HUES48 (cell line): Measurements from ENCODE around the gene AFAP1L2.

Experiments used
- H3K27ac ChIP-seq: one replicate; pipeline ENCODE4 v1.7.0; 2013; ENCODE audit warnings: low read depth, low read length, inconsistent platforms
- H3K27me3 ChIP-seq: 2 replicates; pipeline ENCODE4 v1.6.1; 2013; ENCODE audit warnings: mild to moderate bottlenecking, low read length; ENCODE audit not compliant: control insufficient read depth, insufficient read depth
- H3K36me3 ChIP-seq: 2 replicates; pipeline ENCODE4 v1.6.1; 2013; ENCODE audit warnings: low read length; ENCODE audit not compliant: control insufficient read depth, insufficient read depth
- H3K4me1 ChIP-seq: 2 replicates; pipeline ENCODE4 v1.6.1; 2013; ENCODE audit warnings: mild to moderate bottlenecking, low read length; ENCODE audit not compliant: control insufficient read depth, insufficient read depth
- H3K4me3 ChIP-seq: 2 replicates; pipeline ENCODE4 v1.5.1; 2013; ENCODE audit warnings: mild to moderate bottlenecking, low read depth, low read length
- H3K9ac ChIP-seq: 2 replicates; pipeline ENCODE4 v1.6.1; 2013; ENCODE audit warnings: mild to moderate bottlenecking, low read depth, low read length, moderate library complexity
- H3K9me3 ChIP-seq: 2 replicates; pipeline ENCODE4 v1.6.1; 2013; ENCODE audit warnings: low read length; ENCODE audit not compliant: control insufficient read depth, insufficient read depth

Gene AFAP1L2

GRCh38 chr10:114347241-114347640 lies 57.1 kb downstream of the AFAP1L2 start:
- H3K27me3 ChIP-seq, result no peaks in the 10 kb centered on the region
- no peaks in the 10 kb centered on the region for H3K9me3 ChIP-seq
- no peaks in the 10 kb centered on the region; the same call in 1 of the 2 replicates for H3K4me1 ChIP-seq
- no peak overlapping the region for H3K4me3 ChIP-seq
- H3K27ac ChIP-seq, result no peak overlapping the region
- no peaks in the 10 kb centered on the region for H3K36me3 ChIP-seq
- H3K9ac ChIP-seq, result no peak overlapping the region

GRCh38 chr10:114346176-114347031 lies 57.9 kb downstream of the AFAP1L2 start:
- Histone ChIP-seq H3K4me1 (no peaks in the 10 kb centered on the region; the same call in 1 of the 2 replicates), H3K27ac (no peak overlapping the region), H3K36me3 (no peaks in the 10 kb centered on the region), H3K9ac (no peak overlapping the region), H3K9me3 (no peaks in the 10 kb centered on the region), H3K4me3 (no peak overlapping the region), H3K27me3 (no peaks in the 10 kb centered on the region)

- no peak overlapping the region for H3K4me3 ChIP-seq
- no peaks in the 10 kb centered on the region for H3K27me3 ChIP-seq
- no peaks in the 10 kb centered on the region; the same call in 1 of the 2 replicates for H3K4me1 ChIP-seq
- no peak overlapping the region for H3K27ac ChIP-seq
- no peaks in the 10 kb centered on the region for H3K9me3 ChIP-seq
- H3K36me3 ChIP-seq, result no peaks in the 10 kb centered on the region
- no peak overlapping the region for H3K9ac ChIP-seq
Measured at GRCh38 chr10:114345701-114346100, 58.6 kb downstream of the AFAP1L2 start.

GRCh38 chr10:114343623-114344505 lies 60.4 kb downstream of the AFAP1L2 start:
- Histone ChIP-seq H3K27ac (no peak overlapping the region), H3K9me3 (no peaks in the 10 kb centered on the region), H3K4me1 (no peaks in the 10 kb centered on the region), H3K4me3 (no peak overlapping the region), H3K9ac (no peak overlapping the region), H3K27me3 (no peaks in the 10 kb centered on the region), H3K36me3 (no peaks in the 10 kb centered on the region)

DNA sequence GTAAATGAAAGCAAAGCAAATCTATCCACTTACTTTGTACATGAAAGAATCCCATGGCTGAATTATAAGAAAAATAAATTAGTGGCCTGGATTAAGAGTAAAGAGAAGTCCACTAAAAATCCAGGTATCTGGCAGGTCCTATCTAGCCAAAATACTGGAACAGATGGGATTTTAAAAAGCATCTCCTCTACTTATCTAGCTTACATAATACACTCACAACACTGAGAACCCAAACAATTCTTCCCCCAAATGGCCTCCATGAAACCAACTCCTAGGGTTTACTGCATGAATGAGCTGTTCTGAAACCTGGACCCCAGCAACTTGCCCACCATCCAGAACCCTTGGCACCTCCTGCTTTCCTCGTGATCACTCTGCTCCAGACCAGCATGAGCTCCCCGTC lies 61.3 kb downstream of the AFAP1L2 start:
- Histone ChIP-seq H3K27ac (no peak overlapping the region), H3K9ac (no peak overlapping the region), H3K27me3 (no peaks in the 10 kb centered on the region), H3K4me1 (peaks cover 2% of the 10 kb centered on the region), H3K4me3 (no peak overlapping the region), H3K36me3 (no peaks in the 10 kb centered on the region), H3K9me3 (no peaks in the 10 kb centered on the region)

DNA sequence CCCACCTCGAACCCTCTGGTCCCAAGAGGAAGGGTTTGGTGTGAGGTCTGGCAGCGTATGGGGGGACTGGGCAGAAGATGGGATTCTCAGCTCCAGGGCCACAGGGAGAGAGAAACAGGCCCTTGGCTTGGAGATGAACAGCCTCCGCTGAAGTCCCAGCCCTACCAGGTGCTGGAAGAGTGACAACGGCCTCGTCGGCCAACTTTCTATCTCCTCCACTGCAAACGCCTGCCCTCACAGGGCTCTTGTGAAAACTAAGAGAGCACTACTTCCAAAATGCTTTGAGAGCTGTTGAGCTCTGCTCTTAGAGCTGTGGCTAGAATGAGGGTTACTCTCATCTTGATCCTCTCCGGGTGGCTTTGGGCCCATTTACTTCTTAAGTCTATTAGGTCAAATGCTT lies 63.5 kb downstream of the AFAP1L2 start:
- no peaks in the 10 kb centered on the region for H3K36me3 ChIP-seq
- 0 out of 2 replicates have a peak, but pooled peaks cover 2% of the 10 kb centered on the region for H3K27me3 ChIP-seq
- no peak overlapping the region for H3K4me3 ChIP-seq
- H3K27ac ChIP-seq, result no peak overlapping the region
- no peaks in the 10 kb centered on the region for H3K9me3 ChIP-seq
- H3K9ac ChIP-seq, result no peak overlapping the region
- peaks cover 12% of the 10 kb centered on the region for H3K4me1 ChIP-seq

- Histone ChIP-seq H3K27ac (peak overlapping the region; percentile 89), H3K9me3 (no peaks in the 10 kb centered on the region), H3K4me1 (peaks cover 12% of the 10 kb centered on the region), H3K9ac (no peak overlapping the region), H3K27me3 (0 out of 2 replicates have a peak, but pooled peaks cover 2% of the 10 kb centered on the region), H3K4me3 (no peak overlapping the region), H3K36me3 (no peaks in the 10 kb centered on the region)
Measured at GRCh38 chr10:114337510-114338462, 66.5 kb downstream of the AFAP1L2 start.

- Histone ChIP-seq H3K4me1 (peaks cover 12% of the 10 kb centered on the region), H3K36me3 (no peaks in the 10 kb centered on the region), H3K9ac (no peak overlapping the region), H3K27me3 (0 out of 2 replicates have a peak, but pooled peaks cover 2% of the 10 kb centered on the region), H3K27ac (peak overlapping the region; percentile 80), H3K4me3 (no peak overlapping the region), H3K9me3 (no peaks in the 10 kb centered on the region)
Measured at GRCh38 chr10:114336823-114337509, 67.3 kb downstream of the AFAP1L2 start.

DNA sequence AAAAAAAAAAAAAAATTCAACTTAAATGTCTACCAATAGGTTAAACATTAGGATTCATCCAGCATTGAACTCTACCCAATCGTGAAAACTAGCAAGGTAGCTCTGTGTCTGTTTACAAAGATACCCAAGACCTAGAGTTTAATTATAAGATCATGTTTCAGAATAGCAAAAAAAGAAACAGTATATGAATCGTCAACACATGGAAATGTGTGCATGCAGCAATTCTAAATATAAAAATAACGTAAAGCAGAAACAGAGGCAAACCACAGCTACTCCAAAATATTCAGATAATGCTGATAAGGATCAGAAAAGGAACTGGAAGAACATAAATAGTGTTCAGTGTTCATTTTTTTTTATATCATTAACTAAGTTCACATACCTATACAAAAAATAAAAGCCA lies 68.7 kb downstream of the AFAP1L2 start:
- no peak overlapping the region for H3K4me3 ChIP-seq
- H3K9me3 ChIP-seq, result no peaks in the 10 kb centered on the region
- 0 out of 2 replicates have a peak, but pooled peaks cover 2% of the 10 kb centered on the region for H3K27me3 ChIP-seq
- H3K27ac ChIP-seq, result no peak overlapping the region
- H3K4me1 ChIP-seq, result peaks cover 12% of the 10 kb centered on the region
- no peaks in the 10 kb centered on the region for H3K36me3 ChIP-seq
- H3K9ac ChIP-seq, result no peak overlapping the region

DNA sequence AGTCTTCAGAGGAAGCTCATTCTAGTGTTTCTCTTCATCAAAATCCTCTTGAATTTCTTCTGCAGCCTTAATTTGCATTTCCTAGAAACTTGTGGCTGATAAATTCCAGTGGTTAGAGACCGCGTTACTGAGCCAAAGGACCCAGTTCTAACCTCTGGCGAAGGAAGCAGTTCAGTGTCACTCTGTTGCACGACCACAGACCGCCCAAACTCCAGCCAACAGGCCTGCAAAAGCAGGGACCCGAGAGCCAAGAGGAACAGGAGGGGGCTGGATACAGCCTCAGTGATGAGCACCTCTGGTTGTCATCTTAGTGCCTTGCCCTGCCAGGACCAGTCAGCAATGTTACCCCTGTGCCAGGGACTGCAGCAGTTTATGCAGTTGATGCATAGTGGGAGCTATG lies 70.0 kb downstream of the AFAP1L2 start:
- H3K4me1 ChIP-seq, result peaks cover 12% of the 10 kb centered on the region
- H3K9me3 ChIP-seq, result no peaks in the 10 kb centered on the region

More for the DNA sequence above, 70.0 kb downstream of the AFAP1L2 start:
- no peak overlapping the region for H3K4me3 ChIP-seq
- no peaks in the 10 kb centered on the region for H3K36me3 ChIP-seq
- H3K9ac ChIP-seq, result no peak overlapping the region
- H3K27ac ChIP-seq, result no peak overlapping the region
- 0 out of 2 replicates have a peak, but pooled peaks cover 2% of the 10 kb centered on the region for H3K27me3 ChIP-seq
